Measurements from ENCODE around the gene DCBLD1.

GRCh38 chr6:117482240-117483003 lies at the start of gene DCBLD1:
- TF ChIP-seq, protein P1, sequence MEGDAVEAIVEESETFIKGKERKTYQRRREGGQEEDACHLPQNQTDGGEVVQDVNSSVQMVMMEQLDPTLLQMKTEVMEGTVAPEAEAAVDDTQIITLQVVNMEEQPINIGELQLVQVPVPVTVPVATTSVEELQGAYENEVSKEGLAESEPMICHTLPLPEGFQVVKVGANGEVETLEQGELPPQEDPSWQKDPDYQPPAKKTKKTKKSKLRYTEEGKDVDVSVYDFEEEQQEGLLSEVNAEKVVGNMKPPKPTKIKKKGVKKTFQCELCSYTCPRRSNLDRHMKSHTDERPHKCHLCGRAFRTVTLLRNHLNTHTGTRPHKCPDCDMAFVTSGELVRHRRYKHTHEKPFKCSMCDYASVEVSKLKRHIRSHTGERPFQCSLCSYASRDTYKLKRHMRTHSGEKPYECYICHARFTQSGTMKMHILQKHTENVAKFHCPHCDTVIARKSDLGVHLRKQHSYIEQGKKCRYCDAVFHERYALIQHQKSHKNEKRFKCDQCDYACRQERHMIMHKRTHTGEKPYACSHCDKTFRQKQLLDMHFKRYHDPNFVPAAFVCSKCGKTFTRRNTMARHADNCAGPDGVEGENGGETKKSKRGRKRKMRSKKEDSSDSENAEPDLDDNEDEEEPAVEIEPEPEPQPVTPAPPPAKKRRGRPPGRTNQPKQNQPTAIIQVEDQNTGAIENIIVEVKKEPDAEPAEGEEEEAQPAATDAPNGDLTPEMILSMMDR (IDR thresholded peaks at IDR 0.05), result peak in 2 of 6 experiments; percentile 8 to 15
- TF ChIP-seq POLR2A (IDR thresholded peaks at IDR 0.05), result peak in 1 of 2 donors; percentile 68

Measured in thyroid gland (tissue), 4 donors.